ENCODE results near the gene NRROS.
"Not testable (repeated sequence)": the region's sequence is repeated elsewhere in the genome, so short reads cannot be mapped to it uniquely, and the experiment has no call there.

Gene NRROS

DNA sequence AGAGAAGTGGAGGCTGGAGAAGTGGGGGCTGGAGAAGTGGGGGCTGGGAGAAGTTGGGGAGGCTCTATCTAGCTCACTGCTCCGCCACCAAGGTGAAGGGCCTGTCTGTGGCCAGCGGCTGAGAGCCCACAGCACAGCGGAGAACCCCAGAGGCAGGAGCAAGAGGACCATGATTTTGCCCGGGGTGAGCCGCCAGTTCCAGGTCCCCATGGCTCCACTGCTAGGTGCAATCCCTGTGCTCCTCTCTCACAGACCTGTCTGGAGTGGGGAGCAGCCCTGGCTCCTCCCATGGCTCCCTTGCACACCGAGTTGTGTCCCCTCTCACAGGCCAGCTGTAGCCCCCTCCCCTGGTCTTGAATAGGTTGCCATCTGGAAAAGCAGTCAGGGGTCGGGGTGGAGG lies 4.7 kb upstream of the NRROS start:
- no peak for FAIRE-seq
- no peak for DNase-seq (ENCODE audit: insufficient read length, low spot score)
- TF ChIP-seq POLR2A (IDR thresholded peaks at IDR 0.05; ENCODE audit: low read depth, low read length), result no peak

DNA sequence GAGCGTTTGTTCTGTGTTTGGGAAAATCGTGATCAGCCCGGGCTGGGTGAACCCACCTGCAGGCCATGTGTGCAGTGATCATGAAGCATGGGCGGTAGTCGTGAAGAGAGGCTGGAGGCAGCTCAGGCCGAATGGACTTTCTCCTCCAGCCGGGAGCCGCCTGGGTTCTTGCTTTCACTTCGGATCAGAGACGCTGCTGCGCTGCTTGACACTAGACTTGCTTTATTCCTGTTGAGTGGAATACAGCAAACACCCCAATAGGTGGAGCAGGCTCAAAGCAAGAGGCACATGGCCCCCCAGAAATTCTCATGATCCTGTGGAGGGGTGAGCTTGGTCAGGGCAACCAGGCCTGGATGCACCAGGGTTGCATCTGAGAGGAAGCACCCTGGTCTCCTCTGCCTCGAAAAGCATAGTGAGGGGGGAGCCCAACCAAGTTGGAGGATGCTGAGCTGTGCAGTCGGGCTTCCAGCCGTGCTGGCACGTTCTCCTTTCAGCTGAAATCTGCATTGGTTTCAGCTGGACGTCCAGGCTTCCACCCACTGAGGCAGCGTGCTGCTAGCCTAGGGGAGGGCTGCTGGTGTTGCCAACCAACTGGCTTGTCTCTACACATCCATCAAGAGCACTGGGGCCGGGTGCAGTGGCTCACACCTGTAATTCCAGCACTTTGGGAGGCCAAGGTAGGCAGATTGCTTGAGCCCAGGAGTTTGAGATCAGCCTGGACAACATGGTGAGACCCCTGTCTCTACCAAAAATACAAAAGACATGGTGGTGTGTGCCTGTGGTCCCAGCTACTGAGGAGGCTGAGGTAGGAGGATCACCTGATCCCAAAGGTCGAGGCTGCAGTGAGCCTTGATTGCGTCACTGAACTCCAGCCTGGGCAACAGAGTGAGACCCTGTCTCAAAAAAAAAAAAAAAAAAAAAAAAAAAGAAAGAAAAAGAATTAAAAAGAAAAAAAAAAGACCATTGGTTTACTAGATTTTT lies 2.8 kb upstream of the NRROS start:
- no peak for TF ChIP-seq POLR2A (IDR thresholded peaks at IDR 0.05; ENCODE audit: low read depth, low read length)
- DNase-seq (ENCODE audit: insufficient read length, low spot score) (no peak), FAIRE-seq (no peak)

DNA sequence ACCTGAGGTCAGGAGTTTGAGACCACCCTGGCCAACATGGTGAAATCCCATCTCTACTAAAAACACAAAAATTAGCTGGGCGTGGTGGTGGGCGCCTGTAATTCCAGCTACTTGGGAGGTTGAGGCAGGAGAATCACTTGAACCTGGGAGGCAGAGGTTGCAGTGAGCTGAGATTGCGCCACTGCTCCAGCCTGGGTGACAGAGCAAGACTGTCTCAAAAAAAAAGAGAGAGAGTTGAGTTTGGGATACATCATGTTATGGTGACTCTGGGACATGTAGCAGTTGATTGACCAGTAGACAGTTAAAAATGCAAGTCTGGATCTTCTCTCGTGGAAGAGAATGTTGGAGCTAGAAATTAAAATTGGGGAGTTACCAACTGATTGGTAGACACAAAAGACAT lies 1.6 kb upstream of the NRROS start:
- not testable (repeated sequence) for FAIRE-seq; DNase-seq (ENCODE audit: insufficient read length, low spot score)

DNA sequence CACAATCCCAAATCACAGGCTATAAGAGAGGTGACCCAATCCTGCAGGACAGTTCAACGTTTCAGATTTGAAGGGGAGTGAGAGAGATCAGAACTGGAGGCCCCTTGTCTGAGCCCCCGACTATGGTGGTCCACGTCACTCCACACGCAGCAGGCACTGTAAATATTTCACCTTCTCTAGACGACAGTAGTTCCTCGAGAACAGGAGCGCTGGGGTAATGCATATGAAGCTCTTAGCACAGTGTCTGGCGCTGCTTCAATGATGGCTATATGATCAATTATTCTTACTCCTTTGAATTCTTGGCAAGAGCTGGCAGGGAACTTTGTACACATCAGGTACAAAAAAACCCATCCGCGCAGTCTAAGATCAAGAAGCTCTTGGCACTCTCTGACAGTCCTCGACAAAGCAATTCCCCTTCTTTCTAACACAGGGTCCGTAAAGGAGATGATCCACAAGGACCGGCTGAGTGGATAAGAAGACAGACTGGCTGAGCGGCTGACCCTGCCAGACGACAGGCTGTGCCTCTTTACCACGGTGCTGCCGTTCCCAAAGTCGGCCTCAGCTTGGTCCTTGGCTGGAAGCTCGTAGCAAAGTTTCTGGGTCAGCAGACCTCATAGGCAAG lies 522 bp upstream of the NRROS start:
- no peak for TF ChIP-seq POLR2A (IDR thresholded peaks at IDR 0.05; ENCODE audit: low read depth, low read length)
- FAIRE-seq (no peak), DNase-seq (ENCODE audit: insufficient read length, low spot score) (no peak)

DNA sequence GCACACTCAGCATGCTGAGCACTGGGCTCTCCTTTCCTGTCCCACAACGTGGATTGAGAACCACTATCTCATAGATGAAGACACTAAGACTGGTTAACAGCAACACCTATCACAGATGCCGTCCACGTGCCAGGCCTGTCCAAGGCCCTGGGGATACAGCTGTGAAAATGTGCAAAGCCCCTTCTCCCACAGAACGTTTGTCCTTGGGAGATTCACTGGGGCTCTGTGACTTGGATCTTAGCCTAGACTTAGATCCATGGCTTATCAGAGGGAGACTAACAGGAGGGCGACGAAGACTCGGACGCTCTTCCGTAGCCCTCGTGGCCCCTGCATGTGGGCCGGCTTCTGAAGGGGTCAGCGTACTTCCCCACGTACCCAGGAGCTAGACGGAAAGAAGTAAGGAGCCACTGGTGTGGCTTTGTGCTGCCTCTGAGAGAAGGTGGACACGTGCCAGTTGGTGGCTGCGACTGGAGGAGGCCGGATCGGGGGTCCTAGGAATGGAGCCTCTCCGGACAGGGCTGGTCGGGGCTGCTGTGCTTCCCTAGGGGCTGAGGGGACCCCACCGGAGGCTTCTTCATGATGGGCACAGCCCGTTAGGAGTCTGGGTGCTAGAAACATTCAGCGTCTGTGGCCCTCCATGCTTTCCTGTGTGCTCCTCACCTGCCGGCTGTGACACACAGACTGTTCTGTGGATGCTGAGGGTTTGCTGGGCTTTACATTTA lies 964 bp downstream of the NRROS start:
- DNase-seq (ENCODE audit: insufficient read length, low spot score) (no peak), FAIRE-seq (no peak)
- no peak for TF ChIP-seq POLR2A (IDR thresholded peaks at IDR 0.05; ENCODE audit: low read depth, low read length)

DNA sequence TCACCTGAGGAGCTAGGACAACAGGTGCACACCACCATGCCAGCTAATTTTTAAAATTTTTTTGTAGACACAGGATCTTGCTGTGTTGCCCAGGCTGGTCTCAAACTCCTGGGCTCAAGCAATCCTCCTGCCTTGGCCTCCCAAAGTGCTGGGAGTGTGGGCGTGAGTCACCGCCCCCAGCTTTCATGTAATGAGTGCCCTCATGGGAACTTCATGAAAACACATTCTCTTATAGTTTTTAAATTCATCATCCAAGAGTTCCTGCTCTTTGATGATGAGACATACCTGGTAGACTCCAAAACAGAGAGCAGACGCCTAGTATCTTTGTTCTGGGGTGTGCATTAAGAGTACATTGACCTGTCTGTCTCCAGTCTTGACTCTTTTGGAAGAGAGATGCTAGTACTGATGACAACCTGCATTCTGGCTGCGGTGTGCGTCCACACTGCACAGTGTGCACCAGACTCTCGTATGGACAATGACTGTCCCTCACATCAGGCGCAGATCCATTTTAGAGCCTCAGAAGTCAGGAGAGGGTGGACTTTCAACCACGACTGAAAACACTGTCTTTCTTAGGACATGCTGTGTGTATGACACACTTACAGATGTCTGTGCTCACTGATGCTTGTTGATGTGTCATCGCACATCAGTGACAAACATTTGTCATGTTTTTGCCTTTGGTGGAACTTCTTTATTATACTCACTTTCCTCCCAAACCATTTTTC lies 2.0 kb downstream of the NRROS start:
- no peak for TF ChIP-seq POLR2A (IDR thresholded peaks at IDR 0.05; ENCODE audit: low read depth, low read length)
- DNase-seq (ENCODE audit: insufficient read length, low spot score) (no peak), FAIRE-seq (no peak)

DNA sequence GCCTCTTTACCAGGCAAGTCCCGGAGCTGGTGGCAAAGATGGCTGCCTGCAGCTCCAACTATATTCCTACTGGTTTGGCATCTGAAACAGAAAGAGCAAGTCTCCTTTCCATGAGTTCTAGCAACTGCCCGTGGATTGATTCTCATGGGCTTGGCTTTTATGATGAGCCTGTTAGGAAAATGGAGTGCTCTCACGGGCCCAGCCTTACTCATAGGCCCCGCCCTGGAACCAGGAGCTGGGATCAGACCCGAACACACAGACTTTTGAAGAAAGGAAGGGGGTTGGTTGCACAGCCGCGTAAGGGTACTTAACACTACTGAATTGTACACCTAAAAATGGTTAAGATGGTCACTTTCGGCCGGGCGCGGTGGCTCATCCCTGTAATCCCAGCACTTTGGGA lies 2.9 kb downstream of the NRROS start:
- DNase-seq (ENCODE audit: insufficient read length, low spot score) (no peak), FAIRE-seq (no peak)
- no peak for TF ChIP-seq POLR2A (IDR thresholded peaks at IDR 0.05; ENCODE audit: low read depth, low read length)

DNA sequence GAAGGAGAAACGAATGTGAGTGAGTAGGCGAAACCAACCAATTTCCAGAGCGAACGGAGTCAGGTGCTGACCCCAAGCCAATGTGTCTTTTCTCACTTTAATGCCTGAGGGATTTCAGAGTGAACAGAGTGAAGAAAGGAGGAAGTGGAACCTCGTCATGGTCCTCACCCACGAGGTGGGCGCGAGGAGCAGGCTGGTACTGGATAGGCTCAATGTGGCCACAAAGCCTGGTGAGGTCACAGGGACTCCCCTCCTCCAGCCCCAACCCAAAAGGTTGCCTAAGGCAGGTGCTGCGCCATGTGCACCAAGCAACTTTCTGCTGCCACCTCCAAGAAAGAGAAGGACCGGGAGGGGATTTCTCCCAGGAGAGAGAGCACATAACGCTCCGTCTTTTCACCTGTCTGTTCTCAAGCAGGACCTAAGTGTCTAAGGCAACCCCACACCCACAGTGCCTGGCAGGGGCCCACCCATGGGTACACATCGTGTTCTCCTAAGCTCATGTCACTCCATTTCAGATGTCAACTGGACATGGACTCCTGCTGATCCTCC lies 3.8 kb downstream of the NRROS start:
- no peak for TF ChIP-seq POLR2A (IDR thresholded peaks at IDR 0.05; ENCODE audit: low read depth, low read length)
- DNase-seq (ENCODE audit: insufficient read length, low spot score), result no peak
- FAIRE-seq, result no peak

DNA sequence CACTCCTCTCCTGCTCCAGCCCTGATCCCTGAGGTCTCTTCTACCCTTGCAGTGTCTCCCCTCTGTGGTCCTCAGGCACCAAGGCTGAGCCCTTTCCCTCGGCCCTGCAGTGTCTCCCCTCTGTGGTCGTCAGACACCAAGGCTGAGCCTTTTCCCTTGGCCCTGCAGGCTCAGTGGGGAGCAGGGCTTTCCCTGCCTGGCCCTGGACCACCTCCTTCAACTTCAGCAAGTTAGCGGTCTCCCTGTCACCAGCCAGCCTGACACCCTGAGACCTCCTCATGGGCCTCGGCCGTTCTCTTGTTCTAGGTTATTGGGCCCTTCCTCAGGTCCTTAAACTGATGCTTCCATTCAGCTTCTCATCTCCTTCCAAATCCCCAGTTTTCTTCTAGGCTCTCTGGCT lies 4.3 kb downstream of the NRROS start:
- FAIRE-seq (no peak), DNase-seq (ENCODE audit: insufficient read length, low spot score) (no peak)
- TF ChIP-seq POLR2A (IDR thresholded peaks at IDR 0.05; ENCODE audit: low read depth, low read length), result no peak

DNA sequence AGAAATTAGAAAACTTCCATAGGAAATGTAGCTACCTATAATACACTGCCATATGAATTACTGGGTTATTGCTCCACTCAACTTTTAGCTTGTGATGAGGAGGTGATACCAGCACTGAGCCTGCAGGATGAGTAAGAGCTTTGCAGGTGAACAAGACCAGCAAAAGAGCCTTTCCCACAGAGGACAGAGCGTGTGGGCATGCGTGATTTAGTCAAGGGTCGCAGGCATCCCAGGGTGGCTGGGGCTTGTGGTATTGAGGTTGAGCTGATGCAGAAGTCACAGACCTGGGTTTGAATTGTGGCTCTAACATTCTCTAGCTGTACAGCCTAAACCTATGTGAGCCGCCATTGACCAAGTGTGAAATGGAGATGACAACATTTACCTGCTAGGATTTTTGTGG lies 5.6 kb downstream of the NRROS start:
- no peak for FAIRE-seq
- no peak for TF ChIP-seq POLR2A (IDR thresholded peaks at IDR 0.05; ENCODE audit: low read depth, low read length)
- DNase-seq (ENCODE audit: insufficient read length, low spot score), result no peak

DNA sequence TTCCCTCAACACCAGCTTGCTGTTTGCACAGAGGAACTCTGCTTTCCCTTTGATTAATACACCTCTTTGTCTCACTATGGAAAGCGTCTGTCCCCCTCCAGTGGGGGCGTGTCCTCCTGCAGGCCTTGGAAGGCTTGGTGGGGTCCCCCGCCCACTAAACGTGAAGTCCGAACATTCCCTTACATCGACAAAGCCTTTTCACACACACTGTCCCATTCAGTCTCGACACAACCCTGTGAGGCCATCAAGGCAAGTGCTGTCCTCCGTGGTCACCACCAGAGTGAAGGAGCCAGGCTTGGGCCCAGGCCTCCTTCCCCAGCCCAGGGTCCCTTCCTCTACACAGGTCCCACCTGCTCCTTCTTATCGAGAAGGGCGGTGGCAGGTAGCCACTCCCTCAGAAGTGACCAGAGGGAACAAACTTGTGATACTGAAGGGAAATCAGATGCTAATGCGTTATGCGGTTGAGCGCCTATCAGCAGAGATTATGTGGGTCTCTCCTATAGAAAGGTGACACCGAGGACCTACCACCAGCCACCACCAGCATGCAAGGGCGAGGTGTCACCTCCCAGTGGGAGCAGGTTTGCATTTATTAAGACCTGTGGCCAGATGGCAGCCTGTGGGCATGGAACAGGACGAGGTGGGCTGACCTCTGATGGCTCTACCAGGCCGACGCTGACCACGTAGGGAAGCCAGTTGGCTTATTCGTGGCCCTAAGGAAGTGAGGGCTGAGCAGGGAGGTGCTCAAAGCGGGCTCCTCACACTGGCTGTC lies 6.6 kb downstream of the NRROS start:
- TF ChIP-seq POLR2A (IDR thresholded peaks at IDR 0.05; ENCODE audit: low read depth, low read length), result no peak
- DNase-seq (ENCODE audit: insufficient read length, low spot score) (no peak), FAIRE-seq (no peak)

DNA sequence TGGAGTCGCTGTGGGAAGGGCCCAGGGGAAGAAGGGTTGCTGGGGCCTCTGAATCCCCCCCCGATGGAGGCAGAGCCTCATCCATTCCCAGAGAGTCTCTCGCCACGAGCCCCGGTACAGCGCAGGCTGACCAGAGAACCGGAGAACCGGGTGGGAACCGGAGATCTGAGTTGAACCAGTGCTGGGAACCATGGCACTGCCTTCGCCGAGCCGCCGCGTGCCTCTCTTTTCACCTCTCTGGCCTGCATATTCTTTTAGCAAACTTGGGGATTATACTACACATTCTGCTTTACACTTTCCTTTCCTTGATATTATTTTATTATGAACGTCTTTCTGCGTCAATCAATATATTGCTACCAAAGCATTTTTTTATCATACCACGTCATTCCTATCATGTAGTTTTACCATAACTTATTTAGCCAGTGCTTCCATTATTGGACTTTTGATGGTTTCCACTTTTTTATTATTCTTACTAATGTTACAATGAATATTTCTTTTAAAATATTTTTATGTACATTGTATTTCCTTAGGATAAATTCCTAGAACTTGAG lies 7.2 kb downstream of the NRROS start:
- TF ChIP-seq POLR2A (IDR thresholded peaks at IDR 0.05; ENCODE audit: low read depth, low read length), result no peak
- DNase-seq (ENCODE audit: insufficient read length, low spot score), result no peak
- FAIRE-seq, result no peak

Measured in H54 (cell line).